Left ventricle myocardium superior (tissue), 1 donor: ENCODE data around the gene MYO15A. TPM values are rescaled to one million over a fixed set of nuclear protein-coding genes. Genes with fewer than 3 reads are reported as not detected.

Source experiments
- ATAC-seq: fragments of 200-7000 bp; cut with Tn5 transposase; one replicate; pipeline ENCODE4 v1.9.1; 2020; ENCODE audit warnings: mild to moderate bottlenecking, moderate library complexity
- DNase-seq: peaks from one replicate; pipeline ENCODE4 v3.0.0-alpha.2; 2020
- intact Hi-C: fragments of 100-400 bp; cut with micrococcal nuclease; formaldehyde crosslinking; loops from one replicate; pipeline ENCODE4 v1.11.0; 2022
- total RNA-seq: library from RNA; stranded (reverse); fragmentation: NEBNext Ultra II Directional; extraction: Animal tissue kit (Norgen Biotek cat#: 25700); gene quantifications from one replicate; pipeline ENCODE4 v1.2.1, GENCODE V29; 2021
- donor health status: DM: no; HTN: yes; CAD: no; lungs with severe emphysema.

The MYO15A gene
- total RNA-seq, 1 donor from 2014 or later, result 0.45 TPM

GRCh38 chr17:18122990-18123753 is 14.6 kb downstream of the MYO15A start:
- DNase-seq (no peak), ATAC-seq (no peak)
- intact Hi-C loops, result no loop called here

- intact Hi-C loops, result no loop called here
- DNase-seq (no peak), ATAC-seq (no peak)
Observed at GRCh38 chr17:18124345-18125126, 16.0 kb downstream of the MYO15A start.

- intact Hi-C loops, result no loop called here
- DNase-seq, result no peak
- no peak for ATAC-seq
Observed at GRCh38 chr17:18129041-18129502, 20.5 kb downstream of the MYO15A start.

- ATAC-seq (no peak), DNase-seq (no peak)
- intact Hi-C loops, result no loop called here
Observed at GRCh38 chr17:18132711-18133110, 24.2 kb downstream of the MYO15A start.

GRCh38 chr17:18136357-18136756 is 27.8 kb downstream of the MYO15A start:
- DNase-seq, result no peak
- ATAC-seq, result no peak
- intact Hi-C loops, result no loop called here

- intact Hi-C loops, result no loop called here
- no peak for DNase-seq
- no peak for ATAC-seq
Observed at GRCh38 chr17:18138065-18138749, 29.7 kb downstream of the MYO15A start.

- intact Hi-C loops, result no loop called here
- ATAC-seq (no peak), DNase-seq (no peak)
Observed at GRCh38 chr17:18139092-18139491, 30.5 kb downstream of the MYO15A start.

- DNase-seq (no peak), ATAC-seq (no peak)
- intact Hi-C loops, result no loop called here
Observed at GRCh38 chr17:18139498-18139897, 30.9 kb downstream of the MYO15A start.

GRCh38 chr17:18139949-18140348 is 31.4 kb downstream of the MYO15A start:
- intact Hi-C loops, result loop anchor here (5.0 kb wide), 1 partner anchor 77 kb away; no protein-coding TSS in a partner anchor
- DNase-seq (no peak), ATAC-seq (peak; percentile 25)

GRCh38 chr17:18140648-18141047 is 32.1 kb downstream of the MYO15A start:
- intact Hi-C loops, result loop anchor here (5.0 kb wide), 1 partner anchor 77 kb away; no protein-coding TSS in a partner anchor
- DNase-seq (no peak), ATAC-seq (no peak)

GRCh38 chr17:18141210-18141803 is 32.8 kb downstream of the MYO15A start:
- intact Hi-C loops, result loop anchor here (5.0 kb wide), 1 partner anchor 76 kb away; no protein-coding TSS in a partner anchor
- peak; percentile 50 for ATAC-seq
- no peak for DNase-seq

- intact Hi-C loops, result loop anchor here (5.0 kb wide), 1 partner anchor 75 kb away; no protein-coding TSS in a partner anchor
- no peak for DNase-seq
- no peak for ATAC-seq
Observed at GRCh38 chr17:18142417-18142816, 33.9 kb downstream of the MYO15A start.

GRCh38 chr17:18143044-18143936 is 34.7 kb downstream of the MYO15A start:
- DNase-seq (no peak), ATAC-seq (no peak)
- intact Hi-C loops, result loop anchor here (5.0 kb wide), 1 partner anchor 74 kb away; no protein-coding TSS in a partner anchor

- no peak for DNase-seq
- no peak for ATAC-seq
- intact Hi-C loops, result loop anchor here (5.0 kb wide), 1 partner anchor 73 kb away; no protein-coding TSS in a partner anchor
Observed at GRCh38 chr17:18144261-18144660, 35.7 kb downstream of the MYO15A start.

GRCh38 chr17:18144855-18145254 is 36.3 kb downstream of the MYO15A start:
- intact Hi-C loops, result loop anchor here (5.0 kb wide), 1 partner anchor 72 kb away; no protein-coding TSS in a partner anchor
- ATAC-seq, result no peak

GRCh38 chr17:18145811-18146210 is 37.3 kb downstream of the MYO15A start:
- ATAC-seq (no peak), DNase-seq (no peak)
- intact Hi-C loops, result no loop called here

More at GRCh38 chr17:18144855-18145254, 36.3 kb downstream of the MYO15A start:
- no peak for DNase-seq

- no peak for DNase-seq
- intact Hi-C loops, result no loop called here
- ATAC-seq, result no peak
Observed at GRCh38 chr17:18146259-18146658, 37.7 kb downstream of the MYO15A start.

- no peak for DNase-seq
- intact Hi-C loops, result no loop called here
- no peak for ATAC-seq
Observed at GRCh38 chr17:18146980-18147379, 38.4 kb downstream of the MYO15A start.
